GM12878 (cell line): Measurements from ENCODE around the gene UGGT1. TPM values are rescaled to one million over a fixed set of nuclear protein-coding genes. Genes with fewer than 3 reads are reported as not detected.

Source experiments
- ATF3 ChIP-seq: IDR thresholded peaks from 2 replicates; pipeline ENCODE4 v1.6.1; 2011; ENCODE audit warnings: low read depth, mild to moderate bottlenecking, low read length, moderate library complexity, borderline replicate concordance; ENCODE audit errors: extremely low read depth
- E4F1 ChIP-seq: fragments of 450-650 bp; IDR thresholded peaks from 2 replicates; pipeline ENCODE4 v1.6.1; 2018; ENCODE audit warnings: borderline replicate concordance, mild to moderate bottlenecking; ENCODE audit not compliant: partially characterized antibody
- EED ChIP-seq: sonication (generic); IDR thresholded peaks from 2 replicates; pipeline ENCODE4 v1.6.1; 2016; ENCODE audit warnings: antibody characterized with exemption, low read depth
- ETV6 ChIP-seq, 2 experiments: fragments of 450-650 bp in 1 of 2; IDR thresholded peaks in 1 of 2; conservative IDR thresholded peaks in 1 of 2; 2 replicates each; pipeline ENCODE4 v1.6.1; 2014; ENCODE audit warnings: antibody characterized with exemption in 1 of 2, borderline replicate concordance in 1 of 2, low read depth in 1 of 2, mild to moderate bottlenecking in 1 of 2, moderate library complexity in 1 of 2
- HDGF ChIP-seq: fragments of 450-650 bp; IDR thresholded peaks from 2 replicates; pipeline ENCODE4 v1.6.1; 2016; ENCODE audit warnings: antibody characterized with exemption
- KAT2A ChIP-seq: conservative IDR thresholded peaks from 2 replicates; pipeline ENCODE4 v1.6.1; 2011; ENCODE audit warnings: low read depth, low read length; ENCODE audit not compliant: control insufficient read depth
- MAX ChIP-seq: IDR thresholded peaks from 2 replicates; pipeline ENCODE4 v1.6.1; 2012; ENCODE audit warnings: low read depth, low read length, improper control_type of control experiment
- MYB ChIP-seq: fragments of 150-350 bp; IDR thresholded peaks from 2 replicates; pipeline ENCODE4 v1.6.1; 2014; ENCODE audit warnings: mild to moderate bottlenecking, low read depth, low read length, borderline replicate concordance
- RELB ChIP-seq: fragments of 450-650 bp; IDR thresholded peaks from 2 replicates; pipeline ENCODE4 v1.6.1; 2017; ENCODE audit warnings: low read depth, mild to moderate bottlenecking, moderate library complexity
- SIN3A ChIP-seq: IDR thresholded peaks from 2 replicates; pipeline ENCODE4 v1.6.1; 2012; ENCODE audit warnings: low read depth, low read length, improper control_type of control experiment
- SKIL ChIP-seq: fragments of 450-650 bp; IDR thresholded peaks from 2 replicates; pipeline ENCODE4 v1.6.1; 2017; ENCODE audit warnings: mild to moderate bottlenecking, low read depth, inconsistent platforms; ENCODE audit not compliant: poor library complexity, severe bottlenecking
- SP1 ChIP-seq: IDR thresholded peaks from one replicate; pipeline ENCODE4 v1.6.1; 2011; ENCODE audit warnings: low read depth, low read length
- USF1 ChIP-seq: IDR thresholded peaks from 2 replicates; pipeline ENCODE4 v1.6.1; 2011; ENCODE audit warnings: borderline replicate concordance, low read depth, mild to moderate bottlenecking, moderate library complexity, mixed read lengths, low read length; ENCODE audit not compliant: insufficient read depth; ENCODE audit errors: extremely low read length
- ZNF384 ChIP-seq: IDR thresholded peaks from 2 replicates; pipeline ENCODE4 v1.6.1; 2012; ENCODE audit warnings: low read depth, mild to moderate bottlenecking, low read length, improper control_type of control experiment, borderline replicate concordance
- ZNF687 ChIP-seq: fragments of 450-650 bp; IDR thresholded peaks from 2 replicates; pipeline ENCODE4 v1.6.1; 2017; ENCODE audit warnings: mild to moderate bottlenecking, moderate library complexity
- polyA plus RNA-seq, 11 experiments: library from polyadenylated mRNA; depleted of rRNA in 4 of 11; unstranded in 6 of 11; stranded (reverse) in 5 of 11; fragments of >200 nt; fragmentation: Nextera tagmentation in 4 of 11; fragmentation: Illumina TruSeq in 1 of 11; extraction: Ambion mirVana in 4 of 11; extraction: Trizol in 1 of 11; gene quantifications; 1 replicate in 1 of 11; 2 replicates in 10 of 11; pipeline versions ENCODE4 v1.2.1 to v1.2.3, GENCODE V29; 2011 to 2016; ENCODE audit warnings: inconsistent platforms in 2 of 11, missing spikeins in 2 of 11, low read depth in 1 of 11
- total RNA-seq, 4 experiments: library from RNA; depleted of rRNA in 3 of 4; stranded (reverse); fragments of >200 nt in 3 of 4; fragmentation: Illumina TruSeq in 1 of 4; extraction: Trizol in 1 of 4; gene quantifications; 2 replicates each; pipeline versions ENCODE4 v1.2.1 to v1.2.3, GENCODE V29; 2013 to 2021

The UGGT1 gene
- total and polyA plus RNA-seq, 10 of the 15 experiments (the other 5 are each of a cell fraction or from before 2014, with no cell fraction given): 4.1 to 49.8 (median 28.5) TPM

- TF ChIP-seq USF1: no peak
- no peak for TF ChIP-seq EED
- peak; percentile 32; the same call in 1 of the 2 replicates for TF ChIP-seq ZNF384
- 0 out of 2 replicates have a peak, but pooled peaks have one; percentile 15 for TF ChIP-seq ZNF687
- no peak for TF ChIP-seq MYB
- TF ChIP-seq KAT2A: no peak
- peak; percentile 86; the same call in 1 of the 2 replicates for TF ChIP-seq HDGF
- TF ChIP-seq ETV6 (conservative IDR thresholded peaks at IDR 0.05 in 1 of 2, IDR thresholded peaks at IDR 0.05 in 1 of 2; ENCODE audit: borderline replicate concordance in 1 of 2, low read depth in 1 of 2): no peak; a peak in 1 of 4 replicates
- TF ChIP-seq E4F1: peak; percentile 92
- TF ChIP-seq ATF3: no peak
- peak; percentile 74 for TF ChIP-seq MAX
- no peak for TF ChIP-seq SKIL
- TF ChIP-seq RELB: peak; percentile 75
- TF ChIP-seq SP1: no peak
- TF ChIP-seq SIN3A: peak; percentile 95
Measured at GRCh38 chr2:128090945-128091725, at the start of gene UGGT1 (continued).
